Testis (tissue), 3 donors: ENCODE data around the gene IFT52. TPM values are rescaled to one million over a fixed set of nuclear protein-coding genes. Genes with fewer than 3 reads are reported as not detected.

Experiments
- DNase-seq: peaks from one replicate; pipeline ENCODE4 v3.0.0-alpha.2; 2019
- H3K27ac ChIP-seq, 2 donors: fragments of 200-600 bp; sonication (generic); one replicate each; pipeline ENCODE4 v1.5.1; 2019
- H3K27me3 ChIP-seq: fragments of 200-600 bp; sonication (generic); one replicate; pipeline ENCODE4 v1.5.1; 2019
- H3K36me3 ChIP-seq: fragments of 200-600 bp; sonication (generic); one replicate; pipeline ENCODE4 v1.5.1; 2017; ENCODE audit warnings: low read depth; ENCODE audit errors: missing control alignments
- H3K4me1 ChIP-seq: fragments of 200-600 bp; sonication (generic); one replicate; pipeline ENCODE4 v1.5.1; 2019
- H3K4me3 ChIP-seq, 2 donors: fragments of 200-600 bp; sonication (generic); one replicate each; pipeline ENCODE4 v1.5.1; 2017 to 2019
- H3K9me3 ChIP-seq: fragments of 200-600 bp; sonication (generic); one replicate; pipeline ENCODE4 v1.5.1; 2017
- POLR2A ChIP-seq: fragments of 450-650 bp; IDR thresholded peaks from one replicate; pipeline ENCODE4 v1.6.1; 2017; ENCODE audit warnings: antibody characterized with exemption, mild to moderate bottlenecking, moderate library complexity
- WGBS, 2 donors: methylation state at CpG; one replicate each; pipeline ENCODE4 v1.1.5; 2018; 5-methylcytosine and 5-hydroxymethylcytosine counted together
- intact Hi-C: fragments of 100-400 bp; cut with DNase I; formaldehyde crosslinking; loops from one replicate; pipeline ENCODE4 v1.15.1; 2023; ENCODE audit warnings: low total_unique reads
- polyA plus RNA-seq: library from polyadenylated mRNA; stranded (reverse); fragments of 350-450 nt; fragmentation: Illumina TruSeq; extraction: RNeasy Lipid Tissue Mini Kit (QIAGEN cat#74804); gene quantifications from one replicate; pipeline ENCODE4 v1.2.3, GENCODE V29; 2014; ENCODE audit warnings: low read depth, low replicate concordance; ENCODE audit not compliant: insufficient read depth
- total RNA-seq, 2 donors: library from RNA; depleted of rRNA; stranded (reverse); fragments of >200 nt; gene quantifications; one replicate each; pipeline ENCODE4 v1.2.3, GENCODE V29; 2016
- TF ChIP-seq, protein P1 (sequence below), 3 experiments: fragments of 450-650 bp in 2 of 3; fragments of 200-600 bp in 1 of 3; sonication (generic) in 1 of 3; IDR thresholded peaks; one replicate each; pipeline ENCODE4 v1.5.1; 2016 to 2019; ENCODE audit warnings: antibody characterized with exemption in 3 of 3, mild to moderate bottlenecking in 2 of 3, moderate library complexity in 1 of 3

The IFT52 gene
- total and polyA plus RNA-seq, 3 donors from 2014 or later, result 57.1 to 94.2 (median 67.3) TPM

DNA sequence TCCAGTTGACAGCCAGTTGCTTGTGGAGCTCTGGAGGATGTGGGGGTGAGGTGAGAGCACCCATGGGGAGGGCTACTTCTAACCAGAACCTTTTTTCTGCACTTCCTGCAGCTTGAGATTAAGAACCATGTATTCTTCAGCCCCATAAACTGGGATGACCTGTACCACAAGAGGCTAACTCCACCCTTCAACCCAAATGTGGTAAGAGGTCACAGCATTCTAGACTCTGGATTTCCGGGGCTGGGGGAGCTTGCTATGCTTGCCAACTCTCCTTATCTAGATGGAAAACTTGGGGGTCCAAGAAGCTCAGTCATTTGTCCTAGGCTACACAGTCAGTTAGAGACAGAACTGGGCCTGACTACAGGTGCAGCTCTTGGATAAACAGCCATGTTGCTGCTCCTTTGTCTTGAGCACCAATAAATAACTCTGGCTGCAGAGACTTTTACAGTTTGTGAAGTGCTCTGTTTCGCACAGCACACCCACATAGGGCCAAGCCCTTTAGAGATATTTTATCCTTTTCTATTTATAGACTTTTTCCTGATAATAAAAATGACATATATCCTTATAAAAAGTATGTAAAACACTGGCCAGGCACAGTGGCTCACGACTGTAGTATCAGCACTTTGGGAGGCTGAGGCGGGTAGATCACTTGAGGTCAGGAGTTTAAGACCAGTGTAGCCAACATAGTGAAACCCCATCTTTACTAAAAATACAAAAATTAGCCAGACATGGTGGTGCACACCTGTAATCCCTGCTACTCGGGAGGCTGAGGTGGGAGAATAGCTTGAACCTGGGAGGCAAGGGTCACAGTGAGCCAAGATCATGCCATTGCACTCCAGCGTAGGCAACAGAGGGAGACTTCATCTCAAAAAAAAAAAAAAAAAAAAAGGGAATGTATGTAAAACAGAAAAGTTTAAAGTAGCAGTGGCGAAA, 10.6 kb upstream of the IFT52 start:
- WGBS, 2 donors, result 52 to 62% methylated on average over 7 of the region's 7 CpGs
- no peaks in the 10 kb centered on the region for H3K27me3 ChIP-seq

DNA sequence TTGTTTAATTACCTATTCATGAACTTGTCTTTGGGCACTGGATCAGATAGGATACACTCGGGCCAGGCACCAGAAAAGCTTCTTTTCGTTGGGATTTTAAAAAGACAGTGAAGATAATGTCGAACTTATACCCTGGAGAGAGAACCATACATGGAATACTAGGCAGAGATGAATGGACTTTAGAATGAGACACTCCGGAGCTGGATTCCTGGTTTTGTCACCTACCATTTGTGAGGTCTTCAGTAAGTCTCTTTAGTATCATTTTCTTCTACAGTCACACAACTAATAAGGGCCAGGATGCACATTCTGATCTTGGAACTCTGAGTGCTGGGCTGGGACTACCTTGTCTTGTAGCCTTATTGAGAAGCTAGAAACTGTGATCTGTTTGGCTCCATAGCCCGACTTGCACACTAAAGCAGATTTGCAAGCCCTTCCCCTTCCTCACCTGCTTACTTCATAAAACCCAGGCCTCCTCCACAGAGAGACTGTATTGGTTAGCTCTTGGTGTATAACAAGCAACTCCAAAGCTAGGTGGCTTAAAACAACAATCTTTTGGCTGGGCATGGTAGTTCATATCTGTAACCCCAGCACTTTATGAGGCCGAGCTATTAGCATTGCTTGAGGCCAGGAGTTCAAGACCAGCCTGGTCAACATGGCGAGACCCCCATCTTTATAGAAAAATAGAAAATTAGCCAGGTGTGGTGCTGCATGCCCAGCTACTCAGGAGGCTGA, 7.4 kb upstream of the IFT52 start:
- no peaks in the 10 kb centered on the region for H3K27me3 ChIP-seq
- 72% methylated on average over 7 of the region's 7 CpGs for WGBS, 2 donors
- no peak for TF ChIP-seq POLR2A
- TF ChIP-seq, protein P1, sequence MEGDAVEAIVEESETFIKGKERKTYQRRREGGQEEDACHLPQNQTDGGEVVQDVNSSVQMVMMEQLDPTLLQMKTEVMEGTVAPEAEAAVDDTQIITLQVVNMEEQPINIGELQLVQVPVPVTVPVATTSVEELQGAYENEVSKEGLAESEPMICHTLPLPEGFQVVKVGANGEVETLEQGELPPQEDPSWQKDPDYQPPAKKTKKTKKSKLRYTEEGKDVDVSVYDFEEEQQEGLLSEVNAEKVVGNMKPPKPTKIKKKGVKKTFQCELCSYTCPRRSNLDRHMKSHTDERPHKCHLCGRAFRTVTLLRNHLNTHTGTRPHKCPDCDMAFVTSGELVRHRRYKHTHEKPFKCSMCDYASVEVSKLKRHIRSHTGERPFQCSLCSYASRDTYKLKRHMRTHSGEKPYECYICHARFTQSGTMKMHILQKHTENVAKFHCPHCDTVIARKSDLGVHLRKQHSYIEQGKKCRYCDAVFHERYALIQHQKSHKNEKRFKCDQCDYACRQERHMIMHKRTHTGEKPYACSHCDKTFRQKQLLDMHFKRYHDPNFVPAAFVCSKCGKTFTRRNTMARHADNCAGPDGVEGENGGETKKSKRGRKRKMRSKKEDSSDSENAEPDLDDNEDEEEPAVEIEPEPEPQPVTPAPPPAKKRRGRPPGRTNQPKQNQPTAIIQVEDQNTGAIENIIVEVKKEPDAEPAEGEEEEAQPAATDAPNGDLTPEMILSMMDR (IDR thresholded peaks at IDR 0.05), result no peak
- H3K36me3 ChIP-seq, result no peaks in the 10 kb centered on the region
- no peak overlapping the region for H3K4me3 ChIP-seq
- peaks cover 15% of the 10 kb centered on the region for H3K4me1 ChIP-seq
- DNase-seq, result no peak
- no peak overlapping the region for H3K27ac ChIP-seq
- H3K9me3 ChIP-seq, result no peaks in the 10 kb centered on the region
- intact Hi-C loops, result no loop called here

More for the DNA sequence above, 10.6 kb upstream of the IFT52 start:
- H3K9me3 ChIP-seq, result no peaks in the 10 kb centered on the region
- intact Hi-C loops, result no loop called here
- TF ChIP-seq POLR2A, result no peak
- TF ChIP-seq, protein P1 (IDR thresholded peaks at IDR 0.05), result no peak
- no peak for DNase-seq
- no peaks in the 10 kb centered on the region for H3K36me3 ChIP-seq
- no peak overlapping the region for H3K4me3 ChIP-seq
- no peak overlapping the region for H3K27ac ChIP-seq
- H3K4me1 ChIP-seq, result peaks cover 7% of the 10 kb centered on the region

DNA sequence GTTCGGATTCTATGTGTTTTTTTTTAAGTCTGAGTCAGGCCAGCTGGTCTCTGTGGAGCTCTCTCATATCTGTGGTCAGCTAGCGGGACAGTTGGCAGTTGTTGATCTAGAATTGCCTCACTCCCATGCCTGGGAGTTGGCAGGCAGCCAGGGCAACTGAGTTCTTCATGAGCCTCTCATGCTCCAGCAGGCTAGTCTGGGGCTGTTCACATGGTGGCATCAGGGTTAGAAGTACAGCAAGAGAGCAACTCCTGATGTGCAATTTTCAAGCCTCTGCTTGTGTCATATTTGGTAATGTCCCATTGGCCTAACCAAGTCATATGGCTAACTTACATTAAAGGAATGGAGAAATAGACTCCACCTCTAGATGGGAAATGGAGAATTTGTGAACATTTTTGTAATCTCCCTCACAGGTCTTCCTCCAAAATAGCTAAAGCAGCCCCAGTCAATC, 6.7 kb upstream of the IFT52 start:
- Histone ChIP-seq H3K36me3 (no peaks in the 10 kb centered on the region), H3K4me3 (no peak overlapping the region), H3K27me3 (no peaks in the 10 kb centered on the region), H3K27ac (no peak overlapping the region), H3K4me1 (peaks cover 20% of the 10 kb centered on the region), H3K9me3 (no peaks in the 10 kb centered on the region)
- DNase-seq, result peak; percentile 75
- 22 to 50% methylated on average over 2 of the region's 2 CpGs for WGBS, 2 donors
- no peak for TF ChIP-seq POLR2A
- TF ChIP-seq, protein P1 (IDR thresholded peaks at IDR 0.05), result no peak
- intact Hi-C loops, result no loop called here

DNA sequence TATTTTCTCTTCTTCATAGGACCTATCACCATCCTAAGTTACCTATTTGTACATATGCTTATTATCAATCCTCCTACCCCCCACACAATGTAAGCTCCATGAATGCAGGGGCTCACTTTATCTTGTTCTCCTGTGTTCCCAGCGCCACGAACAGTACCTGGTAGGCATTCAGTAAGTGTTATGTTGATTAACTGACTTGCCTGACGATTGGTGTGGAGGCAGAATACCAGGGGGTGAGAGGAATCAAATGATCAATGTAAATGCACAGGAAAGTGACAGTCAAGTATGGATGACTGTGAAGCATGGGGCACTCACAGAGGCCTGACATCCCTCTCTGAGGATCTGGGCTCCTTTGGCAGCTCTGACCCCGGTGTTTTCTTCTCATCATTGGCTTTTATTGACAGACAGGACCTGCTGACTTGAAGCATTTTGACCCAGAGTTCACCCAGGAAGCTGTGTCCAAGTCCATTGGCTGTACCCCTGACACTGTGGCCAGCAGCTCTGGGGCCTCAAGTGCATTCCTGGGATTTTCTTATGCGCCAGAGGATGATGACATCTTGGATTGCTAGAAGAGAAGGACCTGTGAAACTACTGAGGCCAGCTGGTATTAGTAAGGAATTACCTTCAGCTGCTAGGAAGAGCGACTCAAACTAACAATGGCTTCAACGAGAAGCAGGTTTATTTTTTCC, 6.1 kb upstream of the IFT52 start:
- WGBS, 2 donors, result 81 to 89% methylated on average over 6 to 7 of the region's 7 CpGs
- intact Hi-C loops, result no loop called here

More for the DNA sequence above, 6.1 kb upstream of the IFT52 start:
- Histone ChIP-seq H3K4me3 (no peak overlapping the region), H3K9me3 (no peaks in the 10 kb centered on the region), H3K36me3 (no peaks in the 10 kb centered on the region), H3K4me1 (peaks cover 23% of the 10 kb centered on the region), H3K27me3 (no peaks in the 10 kb centered on the region), H3K27ac (no peak overlapping the region)
- TF ChIP-seq, protein P1 (IDR thresholded peaks at IDR 0.05), result no peak
- TF ChIP-seq POLR2A, result no peak
- no peak for DNase-seq
